Breast epithelium (tissue), 3 donors: ENCODE measurements around the gene ARHGAP10.

Experiments used
- POLR2A ChIP-seq: fragments of 450-650 bp; IDR thresholded peaks from one replicate; pipeline ENCODE4 v1.6.1; 2016; ENCODE audit warnings: antibody characterized with exemption, mild to moderate bottlenecking, moderate library complexity
- POLR2AphosphoS5 ChIP-seq, 3 donors: sonication (generic); formaldehyde crosslinking; IDR thresholded peaks; one replicate each; pipeline ENCODE4 v1.6.1; 2017; ENCODE audit warnings: antibody characterized with exemption in 3 of 3
- TF ChIP-seq, protein P1 (sequence below), 3 donors: fragments of 450-650 bp; IDR thresholded peaks; one replicate each; pipeline ENCODE4 v1.5.1; 2016 to 2017; ENCODE audit warnings: antibody characterized with exemption in 3 of 3, mild to moderate bottlenecking in 3 of 3, moderate library complexity in 3 of 3

DNA sequence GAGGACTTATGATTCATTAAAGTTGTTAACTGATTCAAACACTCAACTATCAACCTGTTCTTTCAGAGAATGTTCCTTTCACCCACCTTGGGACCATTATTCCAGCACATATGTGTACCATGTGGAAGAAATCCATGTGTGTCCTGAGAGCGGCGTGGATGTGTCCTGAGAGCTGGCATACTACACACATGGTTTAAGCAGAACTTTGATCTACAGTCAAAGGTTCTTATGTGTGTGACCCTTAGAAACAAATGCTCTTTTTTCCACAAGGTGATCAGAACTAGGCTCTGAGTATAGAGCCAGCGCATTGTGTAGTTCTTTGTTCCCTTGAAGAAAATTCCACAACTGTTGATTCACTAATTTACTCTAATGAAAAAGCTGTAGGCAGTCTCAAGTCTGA, 378.3 kb downstream of the ARHGAP10 start:
- TF ChIP-seq, protein P1, sequence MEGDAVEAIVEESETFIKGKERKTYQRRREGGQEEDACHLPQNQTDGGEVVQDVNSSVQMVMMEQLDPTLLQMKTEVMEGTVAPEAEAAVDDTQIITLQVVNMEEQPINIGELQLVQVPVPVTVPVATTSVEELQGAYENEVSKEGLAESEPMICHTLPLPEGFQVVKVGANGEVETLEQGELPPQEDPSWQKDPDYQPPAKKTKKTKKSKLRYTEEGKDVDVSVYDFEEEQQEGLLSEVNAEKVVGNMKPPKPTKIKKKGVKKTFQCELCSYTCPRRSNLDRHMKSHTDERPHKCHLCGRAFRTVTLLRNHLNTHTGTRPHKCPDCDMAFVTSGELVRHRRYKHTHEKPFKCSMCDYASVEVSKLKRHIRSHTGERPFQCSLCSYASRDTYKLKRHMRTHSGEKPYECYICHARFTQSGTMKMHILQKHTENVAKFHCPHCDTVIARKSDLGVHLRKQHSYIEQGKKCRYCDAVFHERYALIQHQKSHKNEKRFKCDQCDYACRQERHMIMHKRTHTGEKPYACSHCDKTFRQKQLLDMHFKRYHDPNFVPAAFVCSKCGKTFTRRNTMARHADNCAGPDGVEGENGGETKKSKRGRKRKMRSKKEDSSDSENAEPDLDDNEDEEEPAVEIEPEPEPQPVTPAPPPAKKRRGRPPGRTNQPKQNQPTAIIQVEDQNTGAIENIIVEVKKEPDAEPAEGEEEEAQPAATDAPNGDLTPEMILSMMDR (IDR thresholded peaks at IDR 0.05) = no peak
- TF ChIP-seq POLR2A = no peak
- TF ChIP-seq POLR2AphosphoS5 (IDR thresholded peaks at IDR 0.05) = no peak
